SK-N-SH treated with all-trans-retinoic acid at 6 μM for 48 hours (cell line): ENCODE data around the gene MMP17.

ENCODE experiments used
- PATZ1 ChIP-seq: fragments of 250-450 bp; sonication (Bioruptor Pico); IDR thresholded peaks from 2 replicates; pipeline ENCODE4 v1.8.0; 2020; ENCODE audit warnings: mild to moderate bottlenecking, moderate library complexity, borderline replicate concordance
- POU6F1 ChIP-seq: fragments of 250-450 bp; sonication (Bioruptor Pico); IDR thresholded peaks from 2 replicates; pipeline ENCODE4 v1.8.0; 2021; ENCODE audit warnings: low read depth, mild to moderate bottlenecking, moderate library complexity, borderline replicate concordance
- RARB ChIP-seq: fragments of 250-450 bp; sonication (Bioruptor Pico); IDR thresholded peaks from 2 replicates; pipeline ENCODE4 v1.8.0; 2021; ENCODE audit warnings: mild to moderate bottlenecking, moderate library complexity
- TCF4 ChIP-seq: fragments of 250-450 bp; sonication (Bioruptor Pico); IDR thresholded peaks from 2 replicates; pipeline ENCODE4 v1.8.0; 2021; ENCODE audit warnings: mild to moderate bottlenecking, moderate library complexity, borderline replicate concordance
- ZFP3 ChIP-seq: fragments of 250-450 bp; sonication (Bioruptor Pico); IDR thresholded peaks from 2 replicates; pipeline ENCODE4 v1.5.0; 2020; ENCODE audit warnings: mild to moderate bottlenecking, moderate library complexity
- ZFP30 ChIP-seq: fragments of 450-650 bp; formaldehyde crosslinking; IDR thresholded peaks from 2 replicates; pipeline ENCODE4 v1.5.0; 2022; ENCODE audit warnings: mild to moderate bottlenecking, moderate library complexity
- ZNF70 ChIP-seq: fragments of 450-650 bp; formaldehyde crosslinking; IDR thresholded peaks from 2 replicates; pipeline ENCODE4 v1.5.0; 2020; ENCODE audit warnings: mild to moderate bottlenecking, moderate library complexity

- TF ChIP-seq POU6F1 (CRISPR knock-in tag) (no peak), PATZ1 (CRISPR knock-in tag) (no peak), ZFP30 (CRISPR knock-in tag) (no peak), TCF4 (CRISPR knock-in tag) (no peak), RARB (no peak), ZNF70 (CRISPR knock-in tag) (no peak), ZFP3 (CRISPR knock-in tag) (no peak)
These were observed 2.9 kb upstream of the MMP17 start for GRCh38 chr12:131825146-131825892.
